GM19395 (cell line): Measurements from ENCODE around the gene ARHGAP10.

Source experiments
- ATAC-seq: cut with Tn5 transposase; IDR thresholded peaks from one replicate; pipeline ENCODE4 v1.9.1; 2021; ENCODE audit warnings: mild to moderate bottlenecking, moderate library complexity; ENCODE audit not compliant: unreplicated experiment

Gene ARHGAP10

DNA sequence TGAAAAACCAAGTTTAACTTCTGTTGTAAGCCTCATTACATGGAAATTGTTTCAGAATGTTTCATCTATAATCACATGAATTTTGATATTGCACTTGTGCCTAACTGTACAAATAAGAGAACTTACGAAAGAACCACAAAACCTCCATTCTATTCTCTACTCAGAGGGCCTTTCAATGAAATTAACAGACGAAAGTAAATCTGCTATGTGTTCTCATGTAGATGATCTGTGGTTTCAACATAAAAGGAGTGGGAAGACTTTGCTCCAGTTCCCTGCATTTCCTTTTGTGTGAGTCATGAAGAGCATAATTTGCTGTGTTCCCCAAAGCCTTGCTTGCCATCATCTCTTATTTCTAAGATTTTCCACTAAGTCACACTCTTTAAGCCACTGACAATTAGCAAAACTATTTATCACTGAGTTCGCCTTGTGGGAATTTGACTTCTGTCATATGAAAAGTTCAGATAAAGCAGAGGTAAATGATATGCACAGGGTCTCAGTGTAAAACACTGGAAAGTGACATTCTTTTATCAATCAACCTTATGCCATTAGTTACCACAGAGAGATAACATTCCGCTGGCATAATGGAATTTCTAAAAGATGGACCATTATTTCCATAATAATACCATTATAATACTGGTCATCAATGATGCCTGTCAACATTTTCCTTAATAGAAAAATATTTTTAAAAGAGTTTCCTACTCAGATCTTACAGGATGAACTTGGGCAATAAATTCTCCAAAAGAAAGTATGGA is 380.5 kb downstream of the ARHGAP10 start:
- no peak for ATAC-seq

DNA sequence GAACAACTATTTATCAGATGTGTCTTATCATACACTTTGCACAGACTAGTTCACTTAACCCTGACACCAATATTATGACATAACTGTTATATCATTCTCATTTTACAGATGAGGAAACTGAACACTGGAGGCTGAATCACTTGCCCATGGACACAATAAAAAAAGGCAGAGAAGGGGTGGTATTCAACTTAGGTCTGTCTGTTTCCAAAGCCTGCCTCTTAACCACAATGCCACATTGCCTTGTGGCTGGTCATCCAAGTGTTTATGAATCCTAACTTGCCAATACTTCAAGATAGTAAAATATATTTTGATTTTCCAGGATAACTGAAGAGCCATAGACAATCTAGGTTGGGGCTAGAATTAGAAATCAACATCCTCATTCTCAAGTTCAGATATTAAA is 382.5 kb downstream of the ARHGAP10 start:
- no peak for ATAC-seq

DNA sequence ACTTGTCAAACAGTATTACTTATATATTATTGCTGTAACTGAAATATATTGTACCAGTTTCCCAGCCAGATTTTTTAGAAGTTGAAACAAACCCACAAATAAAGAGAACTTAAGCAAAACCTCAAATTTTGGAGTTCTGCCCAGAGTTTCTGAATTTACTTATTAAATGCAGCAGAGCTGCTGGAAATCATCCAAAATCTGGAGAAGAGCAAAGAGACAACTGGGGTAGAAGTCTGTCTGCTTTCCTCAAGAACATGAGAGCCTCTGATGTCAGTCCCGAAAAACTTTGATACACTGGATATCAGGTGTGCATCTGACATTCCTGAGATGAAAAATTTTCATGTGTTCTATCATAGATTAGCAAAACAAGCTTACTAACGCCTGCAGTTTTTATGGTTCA is 384.4 kb downstream of the ARHGAP10 start:
- ATAC-seq: no peak

DNA sequence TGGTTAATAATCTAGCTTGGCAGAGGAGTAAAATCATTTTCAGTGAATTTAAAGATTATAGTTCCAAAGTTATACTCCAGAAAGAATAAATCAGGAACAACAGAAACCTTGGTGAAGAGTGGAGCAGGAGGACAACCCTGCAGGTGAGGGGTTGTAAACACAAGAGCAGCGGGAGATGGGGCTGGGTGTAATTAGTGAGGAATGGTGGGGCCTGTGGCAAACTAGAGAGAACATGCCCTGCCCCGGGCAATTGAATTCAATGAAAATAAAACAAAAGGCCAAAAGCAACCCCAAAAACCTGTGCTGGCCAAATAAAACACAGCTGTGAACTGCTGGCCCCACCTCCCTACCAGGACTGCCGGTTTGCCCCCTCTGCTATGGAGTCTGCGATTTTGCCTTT is 385.1 kb downstream of the ARHGAP10 start:
- ATAC-seq: no peak

DNA sequence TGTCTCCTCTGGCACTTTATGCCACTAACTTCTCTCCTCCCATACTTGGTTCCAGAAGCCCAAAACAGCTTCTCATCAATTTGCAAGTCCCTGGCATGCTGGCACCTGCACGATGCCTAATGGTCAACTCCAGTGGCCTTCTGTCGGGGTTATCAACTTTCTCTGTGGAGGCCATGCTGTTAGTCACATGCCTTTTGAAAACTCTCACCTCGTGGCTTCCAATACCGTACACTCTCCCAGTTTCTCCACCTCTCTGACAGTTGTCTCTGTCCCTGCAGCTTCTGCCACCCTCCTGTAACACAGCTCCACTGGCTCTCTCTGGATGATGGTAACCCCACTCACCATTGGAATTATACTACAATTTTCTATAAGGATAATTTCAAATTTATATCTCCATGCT is 386.3 kb downstream of the ARHGAP10 start:
- ATAC-seq: no peak

DNA sequence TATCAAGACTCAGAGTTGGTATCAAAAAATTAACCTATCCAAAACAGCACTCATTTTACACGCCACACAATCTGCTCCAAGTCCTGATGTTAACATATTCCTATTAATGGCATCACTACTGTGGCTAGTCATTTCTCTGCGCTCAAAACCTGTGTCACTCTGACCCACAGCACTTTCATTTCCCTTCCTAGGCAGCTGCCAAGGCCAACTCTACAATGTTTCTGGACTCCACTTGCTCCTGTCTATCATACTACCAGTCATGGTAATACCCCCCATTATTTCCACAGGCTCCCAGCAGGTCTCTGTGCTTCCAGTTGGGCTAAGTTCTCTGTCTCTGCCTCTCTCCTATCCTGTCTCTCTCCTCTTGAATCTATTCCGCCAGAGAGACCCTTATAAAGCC is 386.7 kb downstream of the ARHGAP10 start:
- no peak for ATAC-seq

DNA sequence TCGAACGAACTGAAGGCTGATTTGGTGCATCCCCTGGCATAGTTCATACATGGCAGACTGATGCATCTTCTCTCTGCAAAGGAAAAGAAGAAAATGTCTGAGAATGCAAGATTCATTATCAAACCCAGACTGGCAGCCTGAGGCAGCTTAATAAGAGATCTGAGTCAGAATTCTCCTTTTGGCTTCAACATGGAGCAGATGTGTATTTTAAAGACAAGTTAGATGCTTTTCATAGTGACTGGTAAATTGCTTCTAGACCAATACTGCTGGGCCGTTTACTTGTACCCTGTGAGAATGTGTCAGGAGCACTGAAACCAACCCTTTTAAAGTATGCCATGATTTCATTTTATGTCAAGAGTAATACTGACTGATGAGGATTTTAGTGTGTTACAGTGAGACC is 388.3 kb downstream of the ARHGAP10 start:
- no peak for ATAC-seq
